Smooth muscle cell of the brain vasculature (primary cell): ENCODE data around the gene SPAG4.

Experiments used
- DNase-seq: peaks from one replicate; pipeline ENCODE4 v3.0.0-alpha.2; 2012; ENCODE audit warnings: low read depth, low spot score

The SPAG4 gene

GRCh38 chr20:35598899-35599775, 16.5 kb upstream of the SPAG4 start:
- no peak for DNase-seq

- no peak for DNase-seq
Measured at GRCh38 chr20:35599776-35600120, 15.9 kb upstream of the SPAG4 start.

- DNase-seq: no peak
Measured at GRCh38 chr20:35600176-35600992, 15.2 kb upstream of the SPAG4 start.

- DNase-seq: no peak
Measured at GRCh38 chr20:35600993-35601973, 14.3 kb upstream of the SPAG4 start.

- no peak for DNase-seq
Measured at GRCh38 chr20:35601990-35602389, 13.6 kb upstream of the SPAG4 start.

GRCh38 chr20:35602851-35603495, 12.7 kb upstream of the SPAG4 start:
- DNase-seq: no peak

GRCh38 chr20:35603695-35604448, 11.8 kb upstream of the SPAG4 start:
- no peak for DNase-seq

- DNase-seq: no peak
Measured at GRCh38 chr20:35604449-35604747, 11.2 kb upstream of the SPAG4 start.

- DNase-seq: no peak
Measured at GRCh38 chr20:35606127-35606526, 9.5 kb upstream of the SPAG4 start.

- DNase-seq: no peak
Measured at GRCh38 chr20:35607003-35607735, 8.5 kb upstream of the SPAG4 start.

- DNase-seq: no peak
Measured at GRCh38 chr20:35610833-35611427, 4.7 kb upstream of the SPAG4 start.

- no peak for DNase-seq
Measured at GRCh38 chr20:35611482-35611881, 4.1 kb upstream of the SPAG4 start.

GRCh38 chr20:35616465-35617396, 1.1 kb downstream of the SPAG4 start:
- peak; percentile 99 for DNase-seq

- no peak for DNase-seq
Measured at GRCh38 chr20:35617397-35618262, 2.0 kb downstream of the SPAG4 start.

GRCh38 chr20:35618263-35619131, 2.9 kb downstream of the SPAG4 start:
- no peak for DNase-seq
